ENCODE data around the gene TELO2. TPM values are rescaled to one million over a fixed set of nuclear protein-coding genes. Genes with fewer than 3 reads are reported as not detected.

The TELO2 gene
- total RNA-seq = 10 to 100 TPM; 17.0 to 29.3 (median 21.4) TPM

DNA sequence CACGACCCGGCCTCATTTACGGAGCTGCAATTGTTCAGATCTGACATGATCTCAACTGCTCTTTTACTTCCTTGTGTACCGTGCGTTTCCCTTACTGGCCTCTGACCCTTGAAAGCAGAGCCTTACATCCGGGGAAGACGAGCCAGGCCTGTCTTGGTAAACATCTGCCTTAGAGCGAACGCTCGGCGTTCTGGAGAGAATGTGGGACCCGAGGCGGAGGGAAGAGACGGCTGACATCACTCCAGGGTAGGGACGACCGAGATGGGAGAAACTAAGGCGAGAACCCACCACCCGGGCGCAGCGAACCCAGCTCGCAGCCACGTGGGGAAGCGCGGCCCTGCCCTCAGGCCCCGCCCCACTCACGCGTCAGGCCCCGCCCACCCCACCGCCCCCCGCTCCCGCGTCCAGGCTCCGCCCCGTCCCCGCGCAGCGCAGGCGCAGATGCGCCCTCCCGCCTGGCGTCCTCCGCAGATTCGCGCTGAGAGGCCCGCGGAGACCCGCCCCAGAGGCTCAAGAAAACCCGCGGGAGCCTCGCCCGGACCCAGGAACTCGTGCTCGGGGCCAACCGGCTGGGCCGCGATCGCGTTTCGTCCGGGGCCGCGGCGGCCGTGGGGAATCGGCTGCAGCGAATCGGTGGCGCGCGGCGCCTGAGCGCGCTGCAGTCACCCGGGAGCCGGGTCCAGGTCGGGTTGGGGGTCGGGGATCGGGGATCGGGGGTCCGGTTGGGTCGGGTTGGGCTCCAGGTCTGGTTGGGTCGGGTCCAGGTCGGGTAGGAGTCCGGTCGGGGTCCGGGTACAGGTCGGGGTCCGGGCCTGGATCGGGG, at the start of gene TELO2:
Gene TELO2 (plus strand): TSS at position 438 of the 823 bp plus-strand sequence. CDS start 922 bp downstream, outside the sequence.
- H3K4me3 ChIP-seq = peak within 1 kb of the TSS; percentile 86 to 94 (median 91)
- 6 to 12% methylated on average over 6 to 8 of the region's 89 CpGs for WGBS, 2 donors
- intact Hi-C loops (cut with DNase I) = no loop called here
- no peak for DNase-seq
- H3K27ac ChIP-seq = peak within 1 kb of the TSS; percentile 82 to 95 (median 93)
- peak in 1 of 4 donors; percentile 36 for TF ChIP-seq POLR2A (IDR thresholded peaks at IDR 0.05)
- TF ChIP-seq, protein P1, sequence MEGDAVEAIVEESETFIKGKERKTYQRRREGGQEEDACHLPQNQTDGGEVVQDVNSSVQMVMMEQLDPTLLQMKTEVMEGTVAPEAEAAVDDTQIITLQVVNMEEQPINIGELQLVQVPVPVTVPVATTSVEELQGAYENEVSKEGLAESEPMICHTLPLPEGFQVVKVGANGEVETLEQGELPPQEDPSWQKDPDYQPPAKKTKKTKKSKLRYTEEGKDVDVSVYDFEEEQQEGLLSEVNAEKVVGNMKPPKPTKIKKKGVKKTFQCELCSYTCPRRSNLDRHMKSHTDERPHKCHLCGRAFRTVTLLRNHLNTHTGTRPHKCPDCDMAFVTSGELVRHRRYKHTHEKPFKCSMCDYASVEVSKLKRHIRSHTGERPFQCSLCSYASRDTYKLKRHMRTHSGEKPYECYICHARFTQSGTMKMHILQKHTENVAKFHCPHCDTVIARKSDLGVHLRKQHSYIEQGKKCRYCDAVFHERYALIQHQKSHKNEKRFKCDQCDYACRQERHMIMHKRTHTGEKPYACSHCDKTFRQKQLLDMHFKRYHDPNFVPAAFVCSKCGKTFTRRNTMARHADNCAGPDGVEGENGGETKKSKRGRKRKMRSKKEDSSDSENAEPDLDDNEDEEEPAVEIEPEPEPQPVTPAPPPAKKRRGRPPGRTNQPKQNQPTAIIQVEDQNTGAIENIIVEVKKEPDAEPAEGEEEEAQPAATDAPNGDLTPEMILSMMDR (IDR thresholded peaks at IDR 0.05) = peak in 1 of 6 experiments; percentile 7
- no peaks in the 10 kb centered on the region for H3K9me3 ChIP-seq
- no peaks in the 10 kb centered on the region for H3K27me3 ChIP-seq
- peaks cover 5 to 35% (median 10%) of the 10 kb centered on the region in 3 donors for H3K36me3 ChIP-seq
- H3K4me1 ChIP-seq = peaks cover 16 to 32% (median 17%) of the 10 kb centered on the region in 3 donors

DNA sequence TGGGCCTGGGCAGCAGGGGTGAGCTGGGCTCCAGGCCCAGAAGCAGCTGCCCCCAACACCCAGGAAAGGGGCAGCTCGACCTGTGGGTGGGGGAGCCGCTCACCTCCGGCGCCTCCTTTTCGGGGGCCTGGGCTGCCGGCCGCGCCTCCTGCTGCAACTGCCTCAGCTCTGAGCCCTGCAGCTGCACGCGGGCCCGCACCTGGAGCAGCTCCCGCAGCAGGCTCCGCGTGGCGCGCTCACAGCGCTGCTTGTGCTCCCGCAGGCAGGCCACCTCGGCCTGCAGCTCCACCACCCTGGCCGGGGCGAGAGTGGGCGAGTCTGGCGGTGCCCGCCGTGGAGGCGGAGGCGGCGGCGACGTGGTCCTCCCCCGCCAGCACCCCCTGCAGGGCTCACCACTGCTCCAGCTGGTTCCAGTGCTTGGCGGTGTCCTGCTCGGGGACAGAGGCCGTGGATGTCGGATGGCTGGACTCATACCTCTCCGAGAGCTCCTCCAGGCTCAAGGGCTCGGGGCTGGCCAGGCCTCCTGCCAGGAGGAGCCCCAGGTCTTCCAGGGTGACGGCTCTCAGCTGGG, 49.7 kb upstream of the TELO2 start:
- TF ChIP-seq POLR2A (IDR thresholded peaks at IDR 0.05) = no peak
- TF ChIP-seq, protein P1 (IDR thresholded peaks at IDR 0.05) = no peak
- H3K27me3 ChIP-seq = no peaks in the 10 kb centered on the region
- H3K4me3 ChIP-seq = no peak overlapping the region
- no peaks in the 10 kb centered on the region for H3K9me3 ChIP-seq
- peaks cover 0 to 33% (median 4%) of the 10 kb centered on the region in 3 donors for H3K36me3 ChIP-seq
- no peak overlapping the region for H3K27ac ChIP-seq
- WGBS, 2 donors = no CpG with 5 or more reads among the region's 38 CpGs
- intact Hi-C loops (cut with DNase I) = no loop called here
- H3K4me1 ChIP-seq = no peaks in the 10 kb centered on the region
- DNase-seq = no peak

DNA sequence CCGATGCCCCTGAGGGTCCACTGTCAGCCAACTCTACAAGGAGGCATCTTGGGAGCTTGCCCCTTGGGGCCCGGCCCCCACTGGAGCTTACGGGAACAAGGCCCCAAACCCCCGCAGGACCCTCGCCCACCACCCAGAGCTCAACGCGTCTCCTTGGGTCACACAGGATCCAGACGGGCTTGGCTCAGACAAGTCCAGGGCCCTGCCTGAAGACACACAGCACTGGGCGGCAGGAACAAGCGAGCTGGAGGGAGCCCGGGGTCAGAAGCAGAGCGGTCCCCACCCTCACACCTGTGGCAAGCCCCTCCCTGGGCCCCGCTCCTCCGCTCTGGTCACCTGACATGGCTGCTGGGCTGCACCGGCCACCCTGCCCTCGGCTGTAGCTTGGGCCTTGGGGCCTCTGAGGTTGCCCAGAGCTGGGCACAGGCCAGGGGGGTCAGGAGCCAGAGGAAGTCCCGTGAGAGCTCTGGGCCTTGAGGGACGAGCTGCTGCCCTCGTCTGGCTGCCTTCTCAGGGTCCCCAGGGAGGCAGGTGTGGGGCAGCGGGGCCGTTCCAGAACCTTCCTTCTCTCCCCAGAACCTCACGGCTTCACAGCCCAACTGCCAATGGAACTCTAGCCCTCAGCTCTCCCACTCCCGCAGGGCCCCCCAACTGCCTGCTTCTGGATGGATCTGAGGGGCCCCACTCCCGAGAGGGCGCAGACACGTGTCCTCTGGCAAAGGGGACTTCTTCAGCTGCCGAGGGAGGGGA, 49.0 kb upstream of the TELO2 start, which contains the start of gene CCDC154:
Gene CCDC154 (minus strand): TSS at position 577 of the 750 bp plus-strand sequence. CDS start 234 bp downstream, at position 343.
- Histone ChIP-seq H3K4me1 (no peaks in the 10 kb centered on the region), H3K36me3 (peaks cover 0 to 40% (median 4%) of the 10 kb centered on the region in 3 donors), H3K27ac (no peak within 1 kb of the TSS), H3K4me3 (no peak within 1 kb of the TSS), H3K27me3 (no peaks in the 10 kb centered on the region), H3K9me3 (no peaks in the 10 kb centered on the region)
- no peak for TF ChIP-seq POLR2A (IDR thresholded peaks at IDR 0.05)
- TF ChIP-seq, protein P1 (IDR thresholded peaks at IDR 0.05) = no peak
- DNase-seq = no peak
- intact Hi-C loops (cut with DNase I) = no loop called here
- WGBS, 2 donors = 74 to 80% methylated on average over 1 to 8 of the region's 27 CpGs

DNA sequence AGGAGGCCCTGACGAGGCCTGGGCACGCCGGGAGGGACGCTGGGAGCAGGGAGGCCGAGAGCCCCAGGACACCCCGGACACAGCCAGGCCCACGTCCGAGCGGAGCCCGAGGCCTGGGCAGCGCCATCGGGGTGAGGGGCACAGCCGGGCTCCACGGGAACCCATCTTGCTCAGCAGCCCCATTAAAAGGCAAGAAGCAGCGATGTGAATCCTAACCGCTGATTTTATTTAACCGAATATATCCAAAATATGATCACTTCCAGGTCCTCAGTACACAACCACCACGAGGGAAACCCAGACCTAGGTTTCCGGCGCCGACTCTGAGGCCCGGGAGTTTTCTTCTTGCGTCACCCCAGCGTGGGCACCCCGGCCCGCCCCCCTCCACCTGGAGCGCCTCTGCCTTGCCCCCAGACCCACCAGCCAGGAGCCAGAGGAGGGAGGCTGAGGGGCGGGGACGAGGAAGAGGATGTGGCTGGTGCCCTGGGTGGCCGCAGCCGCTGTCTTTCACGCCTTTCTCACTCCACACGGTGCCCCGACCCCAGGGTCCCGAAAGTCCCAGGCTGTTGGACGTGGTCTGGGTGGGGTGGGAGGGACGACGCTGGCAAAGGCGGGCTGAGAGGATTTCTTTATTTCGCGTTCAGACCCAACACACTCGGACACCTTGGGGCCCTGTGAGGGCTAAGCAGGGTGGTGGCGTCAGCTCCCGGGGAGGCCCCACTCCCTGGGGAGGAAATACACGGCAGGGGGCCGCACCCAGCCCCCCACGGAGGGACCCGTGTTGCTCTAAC, 48.2 kb upstream of the TELO2 start:
- TF ChIP-seq, protein P1 (IDR thresholded peaks at IDR 0.05) = no peak
- no peak for TF ChIP-seq POLR2A (IDR thresholded peaks at IDR 0.05)
- Histone ChIP-seq H3K4me1 (no peaks in the 10 kb centered on the region), H3K4me3 (no peak overlapping the region), H3K9me3 (no peaks in the 10 kb centered on the region), H3K27me3 (no peaks in the 10 kb centered on the region), H3K27ac (no peak overlapping the region), H3K36me3 (peaks cover 0 to 47% (median 6%) of the 10 kb centered on the region in 3 donors)
- DNase-seq = no peak
- 81 to 86% methylated on average over 10 to 16 of the region's 48 CpGs for WGBS, 2 donors
- intact Hi-C loops (cut with DNase I) = no loop called here

All from esophagus squamous epithelium (tissue), 5 donors.